DMS53 (cell line): Measurements from ENCODE around the gene STRN.
"Not testable (repeated sequence)": the region's sequence is repeated elsewhere in the genome, so short reads cannot be mapped to it uniquely, and the experiment has no call there.

Experiments used
- DNase-seq: peaks from one replicate; lab custom pipeline; 2025; lab: John Stamatoyannopoulos, UW

Gene STRN

GRCh38 chr2:36906277-36906676 is 60.1 kb downstream of the STRN start:
- DNase-seq: no peak

- DNase-seq: no peak
Observed at GRCh38 chr2:36904636-36905035, 61.7 kb downstream of the STRN start.

GRCh38 chr2:36902385-36903120 is 63.8 kb downstream of the STRN start:
- DNase-seq: no peak

- DNase-seq: no peak
Observed at GRCh38 chr2:36892805-36893204, 73.5 kb downstream of the STRN start.

GRCh38 chr2:36889795-36890194 is 76.5 kb downstream of the STRN start:
- DNase-seq: peak; percentile 91

- DNase-seq: not testable (repeated sequence)
Observed at GRCh38 chr2:36887095-36887494, 79.2 kb downstream of the STRN start.

- DNase-seq: no peak
Observed at GRCh38 chr2:36886664-36887063, 79.7 kb downstream of the STRN start.

GRCh38 chr2:36885605-36886004 is 80.7 kb downstream of the STRN start:
- DNase-seq: no peak

GRCh38 chr2:36882532-36882931 is 83.8 kb downstream of the STRN start:
- no peak for DNase-seq

- DNase-seq: no peak
Observed at GRCh38 chr2:36881816-36882215, 84.5 kb downstream of the STRN start.

GRCh38 chr2:36878429-36878828 is 87.9 kb downstream of the STRN start:
- no peak for DNase-seq

- DNase-seq: no peak
Observed at GRCh38 chr2:36871068-36871707, 95.1 kb downstream of the STRN start.

GRCh38 chr2:36869606-36870005 is 96.7 kb downstream of the STRN start:
- no peak for DNase-seq

GRCh38 chr2:36861896-36862295 is 104.4 kb downstream of the STRN start:
- DNase-seq: no peak

GRCh38 chr2:36859366-36859792 is 107.0 kb downstream of the STRN start:
- DNase-seq: no peak

- no peak for DNase-seq
Observed at GRCh38 chr2:36858551-36859365, 107.6 kb downstream of the STRN start.

- DNase-seq: peak; percentile 2
Observed at GRCh38 chr2:36857713-36858112, 108.6 kb downstream of the STRN start.

- no peak for DNase-seq
Observed at GRCh38 chr2:36855429-36855828, 110.9 kb downstream of the STRN start.

- no peak for DNase-seq
Observed at GRCh38 chr2:36854241-36854640, 112.1 kb downstream of the STRN start.

GRCh38 chr2:36849265-36849664 is 117.1 kb downstream of the STRN start:
- DNase-seq: no peak

GRCh38 chr2:36843838-36844237 is 122.5 kb downstream of the STRN start:
- no peak for DNase-seq

GRCh38 chr2:36839976-36840617 is 126.2 kb downstream of the STRN start:
- DNase-seq: no peak
